Endothelial cell of umbilical vein (primary cell): Measurements from ENCODE around the gene TMEM266. TPM values are rescaled to one million over a fixed set of nuclear protein-coding genes. Genes with fewer than 3 reads are reported as not detected.

ENCODE experiments used
- BruUV-seq: library from RNA; stranded (reverse); fragments of 400-500 nt; replicated peaks from 2 replicates; lab custom pipeline; 2021; lab: Mats Ljungman, UMichigan
- CTCF ChIA-PET: fragments of 300-600, 350-600 bp; sonication (Branson Sonifier 250); formaldehyde crosslinking; loops from one replicate; lab custom pipeline; 2021; ENCODE audit warnings: antibody characterized with exemption, inconsistent platforms; lab: Charles Lee
- POLR2A ChIA-PET: fragments of 300-600, 350-600 bp; sonication (Branson Sonifier 250); formaldehyde crosslinking; loops from one replicate; lab custom pipeline; 2021; ENCODE audit warnings: antibody characterized with exemption, inconsistent platforms; lab: Charles Lee
- DNase-seq: peaks from one replicate; pipeline ENCODE4 v3.0.0-alpha.2; 2011; ENCODE audit warnings: low read depth, low spot score
- FAIRE-seq: peaks from 2 replicates; lab custom pipeline; 2011; peaks lifted over from hg19 to GRCh38; lab: Jason Lieb, UNC
- H2AFZ ChIP-seq: 2 replicates; pipeline ENCODE4 v1.6.0; 2012; ENCODE audit warnings: low read depth, low read length, control low read depth, inconsistent platforms
- H3K27ac ChIP-seq: 2 replicates; pipeline ENCODE4 v1.5.1; 2011; ENCODE audit warnings: low read depth, mild to moderate bottlenecking, control low read depth, low read length, moderate library complexity; ENCODE audit not compliant: insufficient read depth
- H3K27me3 ChIP-seq, 2 experiments: 2 replicates each; pipeline versions ENCODE4 v1.6.0 to v1.6.1; 2011; ENCODE audit warnings: low read length in 2 of 2, mixed read lengths in 1 of 2; ENCODE audit not compliant: control insufficient read depth in 2 of 2, insufficient read depth in 2 of 2
- H3K36me3 ChIP-seq, 2 experiments: 2 replicates in 1 of 2; 3 replicates in 1 of 2; pipeline ENCODE4 v1.5.1; 2011; ENCODE audit warnings: low read length in 2 of 2, mild to moderate bottlenecking in 1 of 2, moderate library complexity in 1 of 2; ENCODE audit not compliant: control insufficient read depth in 2 of 2, insufficient read depth in 2 of 2; ENCODE audit errors: extremely low read depth in 1 of 2
- H3K4me1 ChIP-seq: 3 replicates; pipeline ENCODE4 v1.5.1; 2011; ENCODE audit warnings: mild to moderate bottlenecking, low read length; ENCODE audit not compliant: control insufficient read depth, insufficient read depth; ENCODE audit errors: extremely low read depth
- H3K4me2 ChIP-seq: 2 replicates; pipeline ENCODE4 v1.6.1; 2011; ENCODE audit warnings: low read length, control low read depth, mixed read lengths; ENCODE audit not compliant: insufficient read depth
- H3K4me3 ChIP-seq, 3 experiments: fragments of 200-600 bp in 1 of 3; sonication (generic), shearing (Covaris generic) in 1 of 3; replicated peaks in 1 of 3; 2 replicates each; pipeline ENCODE4 v1.5.1; 2011 to 2016; ENCODE audit warnings: control low read depth in 3 of 3, low read length in 3 of 3, mild to moderate bottlenecking in 2 of 3, inconsistent platforms in 1 of 3, low read depth in 1 of 3, moderate library complexity in 1 of 3; ENCODE audit not compliant: insufficient read depth in 1 of 3
- H3K79me2 ChIP-seq: 2 replicates; pipeline ENCODE4 v1.6.0; 2012; ENCODE audit warnings: low read length, inconsistent platforms; ENCODE audit not compliant: control insufficient read depth, insufficient read depth
- H3K9ac ChIP-seq: replicated peaks from 2 replicates; pipeline ENCODE3; 2011; ENCODE audit warnings: low read length, control low read depth; ENCODE audit not compliant: insufficient read depth; ENCODE audit errors: extremely low read depth
- H3K9me1 ChIP-seq: replicated peaks from 3 replicates; pipeline ENCODE4 v1.6.0; 2011; ENCODE audit warnings: mild to moderate bottlenecking, low read length; ENCODE audit not compliant: control insufficient read depth, insufficient read depth; ENCODE audit errors: extremely low read depth
- H3K9me3 ChIP-seq: replicated peaks from 2 replicates; pipeline ENCODE4 v1.5.1; 2012; ENCODE audit warnings: low read length, inconsistent platforms; ENCODE audit not compliant: control insufficient read depth, insufficient read depth
- H4K20me1 ChIP-seq: replicated peaks from 2 replicates; pipeline ENCODE3; 2011; ENCODE audit warnings: mild to moderate bottlenecking, low read length; ENCODE audit not compliant: control insufficient read depth, insufficient read depth; ENCODE audit errors: extremely low read depth
- EZH2 ChIP-seq: IDR thresholded peaks from 2 replicates; pipeline ENCODE4 v1.6.1; 2012; ENCODE audit warnings: borderline replicate concordance, low read depth, mild to moderate bottlenecking, moderate library complexity, low read length, inconsistent platforms; ENCODE audit not compliant: severe bottlenecking
- FOS ChIP-seq: IDR thresholded peaks from 2 replicates; pipeline ENCODE4 v1.6.1; 2011; ENCODE audit warnings: mild to moderate bottlenecking, low read length, moderate library complexity, borderline replicate concordance; ENCODE audit not compliant: insufficient read depth
- GATA2 ChIP-seq: IDR thresholded peaks from 2 replicates; pipeline ENCODE4 v1.7.0; 2011; ENCODE audit warnings: low read depth, mild to moderate bottlenecking, moderate library complexity, mixed read lengths, low read length; ENCODE audit not compliant: insufficient read length, insufficient read depth
- JUN ChIP-seq: IDR thresholded peaks from 2 replicates; pipeline ENCODE4 v1.6.1; 2011; ENCODE audit warnings: borderline replicate concordance, low read depth; ENCODE audit not compliant: insufficient read length, insufficient read depth
- MYC ChIP-seq: IDR thresholded peaks from one replicate; pipeline ENCODE4 v1.6.1; 2011; ENCODE audit warnings: mild to moderate bottlenecking, low read depth, low read length
- POLR2A ChIP-seq: IDR thresholded peaks from 2 replicates; pipeline ENCODE4 v1.6.1; 2012; ENCODE audit warnings: low read depth, mild to moderate bottlenecking, control low read depth, low read length
- POLR2AphosphoS5 ChIP-seq: IDR thresholded peaks from 2 replicates; pipeline ENCODE4 v1.6.1; 2012; ENCODE audit warnings: low read depth, mild to moderate bottlenecking, control low read depth, low read length, moderate library complexity; ENCODE audit not compliant: insufficient read depth
- dilution Hi-C: fragments of 300-500 bp; cut with MboI; formaldehyde crosslinking; loops from one replicate; pipeline ENCODE4 v1.15.0; 2019; ENCODE audit warnings: low sequenced_read_pairs; ENCODE audit not compliant: extremely low pct_ligation_motif_present
- intact Hi-C: fragments of 100-400 bp; cut with micrococcal nuclease; formaldehyde crosslinking; loops from one replicate; pipeline ENCODE4 v1.10.0; 2022
- polyA plus RNA-seq, 4 experiments: library from polyadenylated mRNA; depleted of rRNA in 3 of 4; stranded (reverse) in 3 of 4; unstranded in 1 of 4; fragments of >200 nt; gene quantifications; 2 replicates each; pipeline versions ENCODE4 v1.2.1 to v1.2.3, GENCODE V29; 2011 to 2012; ENCODE audit warnings: missing spikeins in 1 of 4
- total RNA-seq: library from RNA; stranded (reverse); gene quantifications from 2 replicates; pipeline ENCODE4 v1.2.3, GENCODE V29; 2021
- TF ChIP-seq, protein P1 (sequence below), 2 donors: IDR thresholded peaks; 1 replicate in 1 of 2; 2 replicates in 1 of 2; pipeline ENCODE4 v1.5.1; 2011; ENCODE audit warnings: low read length in 2 of 2, mild to moderate bottlenecking in 2 of 2, moderate library complexity in 2 of 2, control low read depth in 1 of 2, inconsistent platforms in 1 of 2, low read depth in 1 of 2; ENCODE audit not compliant: insufficient read depth in 1 of 2; ENCODE audit errors: extremely low read depth in 1 of 2
- TF ChIP-seq, protein P2 (sequence below): IDR thresholded peaks from 2 replicates; pipeline ENCODE4 v1.6.1; 2011; ENCODE audit not compliant: insufficient read depth, insufficient read length

The TMEM266 gene
- total and polyA plus RNA-seq, 2 donors (not counting 3 experiments of a cell fraction or from before 2014, with no cell fraction given): not detected

DNA sequence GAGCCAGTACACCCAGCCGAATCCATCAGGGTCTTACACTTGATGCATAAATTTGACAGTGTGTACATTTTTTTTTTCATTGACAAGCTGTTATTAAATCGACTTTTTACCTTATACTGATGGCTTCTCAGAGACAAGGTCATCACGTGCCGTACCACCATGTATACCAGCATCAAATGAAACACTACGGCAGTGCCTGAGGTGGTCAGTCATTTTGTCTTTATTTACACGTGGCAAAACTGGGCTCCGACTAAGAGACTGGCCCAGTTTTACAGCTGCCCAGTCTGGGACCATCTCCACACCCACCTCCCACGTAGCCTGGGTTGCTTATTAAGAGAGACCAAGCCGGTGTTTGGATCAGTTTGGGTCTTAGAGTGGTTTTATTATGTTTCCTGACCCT lies 57.4 kb downstream of the TMEM266 start:
- Histone ChIP-seq H3K9me1 (no peaks in the 10 kb centered on the region), H3K4me2 (no peak overlapping the region), H3K36me3 (no peaks in the 10 kb centered on the region), H3K4me3 (no peak overlapping the region), H3K27me3 (peaks cover 2% of the 10 kb centered on the region in 2 experiments), H4K20me1 (no peaks in the 10 kb centered on the region), H3K4me1 (no peaks in the 10 kb centered on the region), H3K9me3 (no peaks in the 10 kb centered on the region), H3K27ac (no peak overlapping the region), H2AFZ (no peak overlapping the region), H3K9ac (no peak overlapping the region), H3K79me2 (no peaks in the 10 kb centered on the region)
- DNase-seq: no peak
- no peak for FAIRE-seq
- no peak for TF ChIP-seq GATA2
- no peak for TF ChIP-seq MYC
- TF ChIP-seq, protein P1, sequence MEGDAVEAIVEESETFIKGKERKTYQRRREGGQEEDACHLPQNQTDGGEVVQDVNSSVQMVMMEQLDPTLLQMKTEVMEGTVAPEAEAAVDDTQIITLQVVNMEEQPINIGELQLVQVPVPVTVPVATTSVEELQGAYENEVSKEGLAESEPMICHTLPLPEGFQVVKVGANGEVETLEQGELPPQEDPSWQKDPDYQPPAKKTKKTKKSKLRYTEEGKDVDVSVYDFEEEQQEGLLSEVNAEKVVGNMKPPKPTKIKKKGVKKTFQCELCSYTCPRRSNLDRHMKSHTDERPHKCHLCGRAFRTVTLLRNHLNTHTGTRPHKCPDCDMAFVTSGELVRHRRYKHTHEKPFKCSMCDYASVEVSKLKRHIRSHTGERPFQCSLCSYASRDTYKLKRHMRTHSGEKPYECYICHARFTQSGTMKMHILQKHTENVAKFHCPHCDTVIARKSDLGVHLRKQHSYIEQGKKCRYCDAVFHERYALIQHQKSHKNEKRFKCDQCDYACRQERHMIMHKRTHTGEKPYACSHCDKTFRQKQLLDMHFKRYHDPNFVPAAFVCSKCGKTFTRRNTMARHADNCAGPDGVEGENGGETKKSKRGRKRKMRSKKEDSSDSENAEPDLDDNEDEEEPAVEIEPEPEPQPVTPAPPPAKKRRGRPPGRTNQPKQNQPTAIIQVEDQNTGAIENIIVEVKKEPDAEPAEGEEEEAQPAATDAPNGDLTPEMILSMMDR (IDR thresholded peaks at IDR 0.05; ENCODE audit: extremely low read depth in 1 of 2, insufficient read depth in 1 of 2, low read depth in 1 of 2, low read length in 2 of 2): no peak
- TF ChIP-seq FOS: no peak
- TF ChIP-seq, protein P2, sequence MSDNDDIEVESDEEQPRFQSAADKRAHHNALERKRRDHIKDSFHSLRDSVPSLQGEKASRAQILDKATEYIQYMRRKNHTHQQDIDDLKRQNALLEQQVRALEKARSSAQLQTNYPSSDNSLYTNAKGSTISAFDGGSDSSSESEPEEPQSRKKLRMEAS: no peak
- TF ChIP-seq EZH2: no peak
- TF ChIP-seq POLR2A: no peak
- no peak for TF ChIP-seq JUN
- TF ChIP-seq POLR2AphosphoS5: no peak
- ChIA-PET POLR2A (no interaction called here), CTCF (interaction anchor here (0.8 kb wide), 1 partner anchor 58 kb away, joined by 3 read pairs; the partner anchor contains the start of gene TMEM266)
- no TSS peak for BruUV-seq
- intact Hi-C loops (no loop called here), dilution Hi-C loops (no loop called here)
